Measurements from ENCODE around the gene TGM1.
"Not testable (repeated sequence)": the region's sequence is repeated elsewhere in the genome, so short reads cannot be mapped to it uniquely, and the experiment has no call there.

Gene TGM1

DNA sequence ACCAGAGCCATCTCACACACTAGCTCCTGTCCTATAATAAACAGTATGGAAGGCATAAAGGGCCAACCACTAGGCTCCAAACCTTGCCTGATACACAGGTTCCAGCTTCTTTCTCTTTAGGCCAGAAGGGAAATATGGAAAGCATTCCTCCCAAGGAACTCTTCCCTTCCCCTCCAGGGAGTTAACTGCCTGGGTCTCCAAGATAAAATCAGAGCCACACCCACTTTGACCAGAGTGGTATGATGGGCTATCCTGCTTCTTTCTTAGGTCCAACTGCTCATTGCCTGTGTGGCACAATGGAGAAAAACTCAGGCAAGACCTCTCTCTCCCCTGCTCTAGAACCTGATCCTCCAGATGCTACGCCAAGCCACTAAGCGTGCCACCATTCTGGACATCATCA is 55.4 kb downstream of the TGM1 start:
- TF ChIP-seq, protein P1, sequence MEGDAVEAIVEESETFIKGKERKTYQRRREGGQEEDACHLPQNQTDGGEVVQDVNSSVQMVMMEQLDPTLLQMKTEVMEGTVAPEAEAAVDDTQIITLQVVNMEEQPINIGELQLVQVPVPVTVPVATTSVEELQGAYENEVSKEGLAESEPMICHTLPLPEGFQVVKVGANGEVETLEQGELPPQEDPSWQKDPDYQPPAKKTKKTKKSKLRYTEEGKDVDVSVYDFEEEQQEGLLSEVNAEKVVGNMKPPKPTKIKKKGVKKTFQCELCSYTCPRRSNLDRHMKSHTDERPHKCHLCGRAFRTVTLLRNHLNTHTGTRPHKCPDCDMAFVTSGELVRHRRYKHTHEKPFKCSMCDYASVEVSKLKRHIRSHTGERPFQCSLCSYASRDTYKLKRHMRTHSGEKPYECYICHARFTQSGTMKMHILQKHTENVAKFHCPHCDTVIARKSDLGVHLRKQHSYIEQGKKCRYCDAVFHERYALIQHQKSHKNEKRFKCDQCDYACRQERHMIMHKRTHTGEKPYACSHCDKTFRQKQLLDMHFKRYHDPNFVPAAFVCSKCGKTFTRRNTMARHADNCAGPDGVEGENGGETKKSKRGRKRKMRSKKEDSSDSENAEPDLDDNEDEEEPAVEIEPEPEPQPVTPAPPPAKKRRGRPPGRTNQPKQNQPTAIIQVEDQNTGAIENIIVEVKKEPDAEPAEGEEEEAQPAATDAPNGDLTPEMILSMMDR (IDR thresholded peaks at IDR 0.05; ENCODE audit: insufficient read depth, missing control alignments) = no peak
- no peak for DNase-seq (ENCODE audit: insufficient read length, low spot score)
- no peak for FAIRE-seq

DNA sequence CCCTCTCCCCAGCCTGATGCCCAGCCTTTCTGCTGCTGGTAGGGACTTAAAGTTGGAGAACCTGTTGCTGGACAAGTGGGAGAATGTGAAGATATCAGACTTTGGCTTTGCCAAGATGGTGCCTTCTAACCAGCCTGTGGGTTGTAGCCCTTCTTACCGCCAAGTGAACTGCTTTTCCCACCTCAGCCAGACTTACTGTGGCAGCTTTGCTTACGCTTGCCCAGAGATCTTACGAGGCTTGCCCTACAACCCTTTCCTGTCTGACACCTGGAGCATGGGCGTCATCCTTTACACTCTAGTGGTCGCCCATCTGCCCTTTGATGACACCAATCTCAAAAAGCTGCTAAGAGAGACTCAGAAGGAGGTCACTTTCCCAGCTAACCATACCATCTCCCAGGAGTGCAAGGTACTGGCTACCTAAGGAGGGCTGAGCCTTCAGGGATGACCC is 55.8 kb downstream of the TGM1 start:
- no peak for FAIRE-seq
- TF ChIP-seq, protein P1 (IDR thresholded peaks at IDR 0.05; ENCODE audit: insufficient read depth, missing control alignments) = no peak
- no peak for DNase-seq (ENCODE audit: insufficient read length, low spot score)

DNA sequence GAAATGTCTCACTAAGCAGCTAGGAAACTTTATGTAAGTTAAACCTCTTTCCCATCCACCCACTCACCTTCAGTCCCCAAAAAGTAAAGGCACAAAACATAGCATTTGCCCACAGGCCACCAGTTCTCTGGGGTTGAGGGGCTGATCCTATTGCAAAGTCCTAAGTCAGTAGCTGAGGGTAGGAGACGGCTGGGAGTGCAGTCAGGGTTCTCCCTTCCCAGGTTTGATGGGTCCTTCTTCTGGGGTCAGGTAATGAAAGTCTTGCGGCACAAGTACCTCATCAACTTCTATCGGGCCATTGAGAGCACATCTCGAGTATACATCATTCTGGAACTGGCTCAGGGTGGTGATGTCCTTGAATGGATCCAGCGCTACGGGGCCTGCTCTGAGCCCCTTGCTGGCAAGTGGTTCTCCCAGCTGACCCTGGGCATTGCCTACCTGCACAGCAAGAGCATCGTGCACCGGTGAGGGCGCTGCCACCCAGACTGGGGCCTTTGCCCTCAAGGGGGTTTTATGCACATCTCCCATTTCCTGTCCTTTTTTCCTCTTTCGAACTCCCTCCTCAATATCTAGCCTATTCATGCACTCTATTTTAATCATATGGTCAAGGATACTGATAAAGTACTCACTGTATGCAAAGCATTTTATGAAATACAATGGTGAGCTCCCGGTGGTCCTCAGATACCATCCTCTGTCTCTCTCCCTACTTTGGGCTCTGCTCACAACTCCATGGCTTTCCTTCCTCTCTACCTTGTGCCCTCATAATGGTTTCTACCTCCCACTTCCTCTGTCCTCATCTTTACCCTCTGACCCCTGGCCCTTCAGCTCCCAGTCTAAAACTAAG is 56.5 kb downstream of the TGM1 start:
- FAIRE-seq (no peak), DNase-seq (ENCODE audit: insufficient read length, low spot score) (no peak)
- TF ChIP-seq, protein P1 (IDR thresholded peaks at IDR 0.05; ENCODE audit: insufficient read depth, missing control alignments) = no peak

DNA sequence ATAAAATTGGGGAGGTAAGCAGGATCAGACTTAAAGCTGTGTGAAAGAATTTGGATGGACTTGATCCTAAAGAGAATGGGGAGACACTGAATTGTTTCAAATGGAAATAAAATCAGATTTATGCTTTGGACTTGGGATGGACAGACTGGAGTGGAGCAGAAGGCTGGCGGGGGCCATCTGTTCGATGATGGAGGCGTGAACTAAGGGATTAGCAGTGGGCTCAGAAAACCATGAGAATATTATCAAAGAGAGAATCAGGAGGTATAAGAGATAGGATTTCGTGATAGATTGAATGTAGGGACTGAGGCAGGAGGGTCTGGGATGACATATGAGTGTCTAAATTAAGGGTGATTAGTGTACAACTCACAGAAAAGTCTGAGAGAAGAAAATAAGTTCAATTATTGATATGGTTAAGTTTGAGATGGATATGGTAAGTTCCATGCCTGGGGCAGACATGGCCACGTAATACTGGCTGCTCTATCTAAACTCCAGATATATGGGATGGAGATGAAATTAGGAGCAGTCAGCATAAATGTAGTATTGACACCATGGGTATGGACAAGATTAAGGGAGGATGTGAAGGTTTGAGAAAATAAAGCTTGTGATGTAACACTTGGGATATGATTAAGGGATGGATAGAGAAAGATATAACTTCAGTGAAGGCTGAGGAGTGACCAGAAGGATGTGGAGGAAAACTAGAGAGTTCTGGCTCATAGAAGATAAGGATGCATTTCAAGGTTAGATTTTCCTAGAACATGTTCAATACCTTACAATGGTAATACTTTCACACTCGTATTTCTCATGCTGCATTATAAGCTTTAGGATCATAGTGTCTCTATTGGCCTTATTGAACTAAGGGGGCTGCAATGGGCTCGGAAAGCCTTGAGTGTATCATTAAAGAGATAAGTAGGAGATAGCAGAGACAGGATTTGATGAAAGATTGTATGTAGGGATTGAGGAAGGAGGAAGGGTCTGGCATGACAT is 58.5 kb downstream of the TGM1 start:
- FAIRE-seq = no peak
- TF ChIP-seq, protein P1 (IDR thresholded peaks at IDR 0.05; ENCODE audit: insufficient read depth, missing control alignments) = no peak
- DNase-seq (ENCODE audit: insufficient read length, low spot score) = no peak

DNA sequence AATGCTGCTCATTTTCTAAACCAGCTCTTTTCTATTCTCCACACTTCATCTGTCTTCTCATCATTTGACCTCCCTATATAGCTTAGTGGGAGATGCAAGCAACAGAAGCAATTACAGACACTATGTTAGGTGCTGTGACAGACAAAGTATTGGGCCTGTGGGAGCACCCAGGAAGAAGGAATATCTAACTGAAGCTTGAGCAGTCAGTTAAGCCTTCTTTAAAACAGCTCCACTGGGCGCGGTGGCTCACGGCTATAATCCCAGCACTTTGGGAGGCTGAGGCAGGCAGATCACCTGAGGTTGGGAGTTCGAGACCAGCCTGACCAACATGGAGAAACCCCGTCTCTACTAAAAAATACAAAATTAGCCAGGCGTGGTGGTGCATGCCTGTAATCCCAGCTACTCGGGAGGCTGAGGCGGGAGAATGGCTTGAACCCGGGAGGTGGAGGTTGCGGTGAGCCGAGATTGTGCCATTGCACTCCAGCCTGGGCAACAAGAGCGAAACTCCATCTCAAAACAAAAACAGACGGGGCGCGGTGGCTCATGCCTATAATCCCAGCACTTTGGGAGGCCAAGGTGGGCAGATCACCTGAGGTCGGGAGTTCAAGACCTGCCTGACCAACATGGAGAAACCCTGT is 59.6 kb downstream of the TGM1 start:
- not testable (repeated sequence) for FAIRE-seq

DNA sequence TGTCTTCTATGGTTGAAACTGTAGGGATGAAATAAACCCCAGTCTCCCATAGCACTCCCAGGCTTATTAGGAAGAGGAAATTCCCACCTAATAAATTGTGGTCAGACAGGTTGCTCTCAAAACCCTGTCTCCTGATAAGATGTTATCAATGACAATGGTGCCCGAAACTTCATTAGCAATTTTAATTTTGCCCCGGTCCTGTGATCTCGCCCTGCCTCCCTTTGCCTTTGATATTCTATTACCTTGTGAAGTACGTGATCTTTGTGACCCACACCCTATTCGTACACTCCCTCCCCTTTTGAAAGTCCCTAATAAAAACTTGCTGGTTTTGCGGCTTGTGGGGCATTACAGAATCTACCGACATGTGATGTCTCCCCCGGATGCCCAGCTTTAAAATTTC is 60.4 kb downstream of the TGM1 start:
- not testable (repeated sequence) for FAIRE-seq; DNase-seq (ENCODE audit: insufficient read length, low spot score)

More for the DNA sequence above, 59.6 kb downstream of the TGM1 start:
- not testable (repeated sequence) for DNase-seq (ENCODE audit: insufficient read length, low spot score)

Measured in D721Med (cell line).